Uterus (tissue), 4 donors: Measurements from ENCODE around the gene JMJD6. TPM values are rescaled to one million over a fixed set of nuclear protein-coding genes. Genes with fewer than 3 reads are reported as not detected.
"Not testable (repeated sequence)": the region's sequence is repeated elsewhere in the genome, so short reads cannot be mapped to it uniquely, and the experiment has no call there.

Experiments used
- DNase-seq, 2 donors: peaks; one replicate each; pipeline ENCODE4 v3.0.0-alpha.2; 2019 to 2020
- H3K27ac ChIP-seq, 2 donors: fragments of 200-600 bp; sonication (generic); 1 replicate in 1 of 2; 2 replicates in 1 of 2; pipeline ENCODE4 v1.5.1; 2016 to 2018
- H3K27me3 ChIP-seq, 2 donors: fragments of 200-600 bp; sonication (generic); one replicate each; pipeline ENCODE4 v1.5.1; 2018 to 2019; ENCODE audit warnings: control low read depth in 1 of 2
- H3K36me3 ChIP-seq, 2 donors: fragments of 200-600 bp; sonication (generic); one replicate each; pipeline ENCODE4 v1.5.1; 2019; ENCODE audit warnings: control low read depth in 1 of 2
- H3K4me1 ChIP-seq, 2 donors: fragments of 200-600 bp; sonication (generic); one replicate each; pipeline ENCODE4 v1.5.1; 2018 to 2019; ENCODE audit warnings: control low read depth in 1 of 2
- H3K4me3 ChIP-seq, 2 donors: fragments of 200-600 bp; sonication (generic); 1 replicate in 1 of 2; 2 replicates in 1 of 2; pipeline ENCODE4 v1.5.1; 2018 to 2019; ENCODE audit warnings: mild to moderate bottlenecking in 1 of 2
- H3K9me3 ChIP-seq, 2 donors: fragments of 200-600 bp; sonication (generic); one replicate each; pipeline ENCODE4 v1.5.1; 2019; ENCODE audit warnings: control low read depth in 1 of 2
- POLR2A ChIP-seq, 2 donors: fragments of 450-650 bp; IDR thresholded peaks; one replicate each; pipeline ENCODE4 v1.6.1; 2016; ENCODE audit warnings: antibody characterized with exemption in 2 of 2, mild to moderate bottlenecking in 1 of 2, moderate library complexity in 1 of 2
- intact Hi-C: fragments of 100-400 bp; cut with DNase I; formaldehyde crosslinking; loops from one replicate; pipeline ENCODE4 v1.15.1; 2023; ENCODE audit warnings: low total_unique reads
- total RNA-seq, 4 donors: library from RNA; depleted of rRNA in 3 of 4; stranded (reverse); fragments of >200 nt in 3 of 4; gene quantifications; one replicate each; pipeline versions ENCODE4 v1.1.0 to v1.2.4, GENCODE V29; 2014 to 2023
- TF ChIP-seq, protein P1 (sequence below), 4 experiments: fragments of 200-600 bp in 2 of 4; fragments of 450-650 bp in 2 of 4; sonication (generic) in 2 of 4; IDR thresholded peaks; one replicate each; pipeline ENCODE4 v1.5.1; 2016 to 2019; ENCODE audit warnings: antibody characterized with exemption in 4 of 4, mild to moderate bottlenecking in 2 of 4, moderate library complexity in 1 of 4
- donor health status: DM: yes; HTN: yes; CAD: no.

Gene JMJD6
- total RNA-seq, 4 donors from 2014 or later, result 5.9 to 40.8 (median 21.2) TPM

DNA sequence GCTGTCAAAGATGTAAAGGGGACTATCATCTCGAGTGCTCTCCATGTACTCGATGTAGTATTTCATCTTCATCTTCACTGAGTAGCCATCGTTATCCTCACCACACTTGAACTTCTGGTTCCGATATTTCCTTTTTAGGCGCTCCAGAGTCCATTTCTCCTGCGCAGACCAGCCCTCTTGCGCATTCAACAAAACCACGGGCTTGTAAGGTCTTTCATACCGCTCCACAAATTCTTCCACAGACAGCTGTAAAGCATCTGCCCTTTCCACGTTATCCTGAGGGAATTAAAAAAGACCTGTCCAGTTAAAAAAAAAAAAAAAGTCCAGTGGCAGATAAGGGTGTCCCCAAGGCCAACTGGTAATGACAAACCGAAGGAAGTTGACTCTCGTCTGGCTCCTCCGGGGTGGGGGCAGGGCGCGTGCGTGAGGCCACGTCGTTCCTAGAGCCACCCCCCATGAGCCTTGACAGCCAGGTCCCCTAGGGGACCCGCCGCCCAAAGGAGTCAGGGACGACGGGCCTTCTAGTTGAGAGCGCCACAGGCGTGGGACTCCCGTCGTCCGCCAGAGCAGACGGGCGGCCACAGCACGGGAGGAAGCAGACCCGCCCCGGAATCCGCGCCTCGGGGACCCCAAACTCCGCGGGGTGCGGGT is 701 bp downstream of the JMJD6 start:
- peak; percentile 58 to 68 for DNase-seq

DNA sequence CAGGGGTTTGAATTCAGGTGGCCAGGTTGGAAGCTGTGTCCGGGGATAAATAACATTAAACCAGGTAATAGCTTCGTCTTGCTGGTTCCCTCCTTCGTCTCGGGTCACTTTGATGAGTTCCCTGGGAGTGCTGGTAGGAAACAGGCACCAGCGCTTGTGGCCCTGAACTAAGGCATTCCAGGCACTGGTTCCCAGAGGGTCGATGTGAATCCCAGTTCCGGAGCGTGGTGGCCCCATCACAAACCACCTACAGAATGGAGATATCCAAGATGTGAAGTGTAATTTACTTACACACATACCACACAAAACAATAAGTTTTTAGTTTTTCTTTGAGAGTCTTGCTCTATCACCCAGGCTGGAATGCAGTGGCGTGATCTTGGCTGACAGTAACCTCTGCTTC is 2.6 kb downstream of the JMJD6 start:
- TF ChIP-seq, protein P1, sequence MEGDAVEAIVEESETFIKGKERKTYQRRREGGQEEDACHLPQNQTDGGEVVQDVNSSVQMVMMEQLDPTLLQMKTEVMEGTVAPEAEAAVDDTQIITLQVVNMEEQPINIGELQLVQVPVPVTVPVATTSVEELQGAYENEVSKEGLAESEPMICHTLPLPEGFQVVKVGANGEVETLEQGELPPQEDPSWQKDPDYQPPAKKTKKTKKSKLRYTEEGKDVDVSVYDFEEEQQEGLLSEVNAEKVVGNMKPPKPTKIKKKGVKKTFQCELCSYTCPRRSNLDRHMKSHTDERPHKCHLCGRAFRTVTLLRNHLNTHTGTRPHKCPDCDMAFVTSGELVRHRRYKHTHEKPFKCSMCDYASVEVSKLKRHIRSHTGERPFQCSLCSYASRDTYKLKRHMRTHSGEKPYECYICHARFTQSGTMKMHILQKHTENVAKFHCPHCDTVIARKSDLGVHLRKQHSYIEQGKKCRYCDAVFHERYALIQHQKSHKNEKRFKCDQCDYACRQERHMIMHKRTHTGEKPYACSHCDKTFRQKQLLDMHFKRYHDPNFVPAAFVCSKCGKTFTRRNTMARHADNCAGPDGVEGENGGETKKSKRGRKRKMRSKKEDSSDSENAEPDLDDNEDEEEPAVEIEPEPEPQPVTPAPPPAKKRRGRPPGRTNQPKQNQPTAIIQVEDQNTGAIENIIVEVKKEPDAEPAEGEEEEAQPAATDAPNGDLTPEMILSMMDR (IDR thresholded peaks at IDR 0.05), result no peak
- no peak for TF ChIP-seq POLR2A (IDR thresholded peaks at IDR 0.05)
- Histone ChIP-seq H3K27me3 (no peaks in the 10 kb centered on the region), H3K9me3 (no peaks in the 10 kb centered on the region), H3K4me3 (no peak overlapping the region), H3K4me1 (peaks cover 8 to 19% of the 10 kb centered on the region in 2 donors), H3K36me3 (no peaks in the 10 kb centered on the region), H3K27ac (no peak overlapping the region)
- no peak for DNase-seq
- intact Hi-C loops, result no loop called here

More for the DNA sequence above, 701 bp downstream of the JMJD6 start:
- Histone ChIP-seq H3K4me3 (peak overlapping the region; percentile 91 to 98), H3K27ac (peak overlapping the region; percentile 98 to 99), H3K4me1 (peaks cover 8 to 19% of the 10 kb centered on the region in 2 donors), H3K27me3 (no peaks in the 10 kb centered on the region), H3K36me3 (no peaks in the 10 kb centered on the region), H3K9me3 (no peaks in the 10 kb centered on the region)
- TF ChIP-seq, protein P1 (IDR thresholded peaks at IDR 0.05), result peak in 1 of 4 experiments; percentile 13
- TF ChIP-seq POLR2A (IDR thresholded peaks at IDR 0.05), result no peak
- intact Hi-C loops, result no loop called here

DNA sequence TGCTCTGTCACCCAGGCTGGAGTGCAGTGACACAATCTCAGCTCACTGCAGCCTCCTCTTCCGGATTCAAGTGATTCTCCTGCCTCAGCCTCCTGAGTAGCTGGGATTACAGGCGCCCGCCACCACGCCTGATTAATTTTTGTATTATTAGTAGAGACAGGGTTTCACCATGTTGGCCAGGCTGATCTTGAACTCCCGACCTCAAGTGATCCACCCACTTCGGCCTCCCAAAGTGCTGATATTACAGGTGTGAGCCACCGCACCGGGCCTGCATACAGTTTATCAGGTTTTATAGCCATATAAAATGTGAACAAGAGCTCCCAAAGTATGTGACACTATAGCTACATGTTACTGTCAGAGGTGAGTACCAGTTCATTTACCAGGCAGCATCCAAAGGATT is 3.4 kb downstream of the JMJD6 start:
- H3K4me1 ChIP-seq, result peaks cover 8 to 19% of the 10 kb centered on the region in 2 donors
- H3K36me3 ChIP-seq, DNase-seq, intact Hi-C loops, H3K4me3 ChIP-seq, H3K27ac ChIP-seq, H3K27me3 ChIP-seq, H3K9me3 ChIP-seq: not testable (repeated sequence)

DNA sequence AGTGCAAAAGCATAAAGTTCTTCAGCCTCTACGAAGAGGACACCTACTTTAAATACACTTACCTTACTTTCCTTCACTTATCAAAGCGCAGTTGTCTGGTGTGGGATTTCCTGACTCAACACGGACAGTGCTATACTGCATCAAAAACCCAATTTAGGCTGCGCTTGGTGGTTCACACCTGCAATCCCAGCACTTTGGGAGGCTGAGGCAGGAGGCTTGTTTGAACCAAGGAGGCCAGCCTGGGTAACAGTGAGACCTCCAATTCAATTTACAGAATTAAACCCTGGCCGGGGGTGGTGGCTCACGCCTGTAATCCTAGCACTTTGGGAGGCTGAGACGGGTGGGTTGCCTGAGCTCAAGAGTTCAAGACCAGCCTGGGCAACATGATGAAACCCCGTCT is 4.1 kb downstream of the JMJD6 start:
- H3K4me1 ChIP-seq, result peaks cover 8 to 12% of the 10 kb centered on the region in 2 donors
- intact Hi-C loops, result no loop called here
- H3K27me3 ChIP-seq, result no peaks in the 10 kb centered on the region
- no peak for DNase-seq
- H3K4me3 ChIP-seq, result no peak overlapping the region
- no peaks in the 10 kb centered on the region for H3K9me3 ChIP-seq
- TF ChIP-seq, protein P1 (IDR thresholded peaks at IDR 0.05), result no peak
- no peak for TF ChIP-seq POLR2A (IDR thresholded peaks at IDR 0.05)
- H3K36me3 ChIP-seq, result no peaks in the 10 kb centered on the region
- H3K27ac ChIP-seq, result no peak overlapping the region

DNA sequence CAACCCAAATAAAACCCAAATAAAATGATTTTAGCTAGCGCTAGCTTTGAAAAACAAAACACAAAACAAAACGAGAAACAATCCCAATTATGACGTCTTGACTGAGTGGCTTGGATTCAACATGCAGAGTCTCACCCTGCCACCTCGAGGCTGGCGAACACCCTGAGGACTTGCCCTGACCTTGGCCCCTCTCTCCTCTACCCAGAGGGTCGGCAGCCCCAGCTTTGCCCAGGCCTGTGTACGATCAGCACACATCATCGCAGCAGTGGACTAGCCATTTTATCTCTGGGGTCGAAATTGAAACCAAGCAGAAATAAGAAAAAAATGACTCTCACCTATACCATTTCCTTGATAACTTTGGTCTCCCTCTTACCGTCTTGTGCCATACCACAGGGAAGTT is 4.9 kb downstream of the JMJD6 start:
- Histone ChIP-seq H3K36me3 (no peaks in the 10 kb centered on the region), H3K27me3 (no peaks in the 10 kb centered on the region), H3K9me3 (no peaks in the 10 kb centered on the region), H3K4me3 (no peak overlapping the region), H3K27ac (no peak overlapping the region), H3K4me1 (peaks cover 8 to 12% of the 10 kb centered on the region in 2 donors)
- intact Hi-C loops, result no loop called here
- TF ChIP-seq POLR2A (IDR thresholded peaks at IDR 0.05), result no peak
- TF ChIP-seq, protein P1 (IDR thresholded peaks at IDR 0.05), result no peak
- no peak for DNase-seq
